Neural cell (in vitro differentiated cells): ENCODE results near the gene LIX1L. TPM values are rescaled to one million over a fixed set of nuclear protein-coding genes. Genes with fewer than 3 reads are reported as not detected.

Source experiments
- H2AFZ ChIP-seq: fragments of 200-600, 300-800 bp; sonication (generic), shearing (Covaris generic); 2 replicates; pipeline ENCODE4 v1.6.0; 2014; ENCODE audit warnings: low read depth, mild to moderate bottlenecking, antibody characterized with exemption, low read length, moderate library complexity
- H3F3A ChIP-seq: fragments of 200-600 bp; shearing (Covaris generic); 2 replicates; pipeline ENCODE4 v1.6.1; 2016; ENCODE audit warnings: mild to moderate bottlenecking, moderate library complexity, mixed read lengths, antibody characterized with exemption, low read length; ENCODE audit not compliant: insufficient read depth, poor library complexity, severe bottlenecking
- H3K27ac ChIP-seq: fragments of 200-600, 300-800 bp; sonication (generic), shearing (Covaris generic); 2 replicates; pipeline ENCODE4 v1.5.1; 2014; ENCODE audit warnings: mild to moderate bottlenecking, low read length, moderate library complexity
- H3K27me3 ChIP-seq: fragments of 300-800, 200-600 bp; sonication (generic), shearing (Covaris generic); 2 replicates; pipeline ENCODE4 v1.6.0; 2014; ENCODE audit warnings: mild to moderate bottlenecking, low read depth, low read length, moderate library complexity; ENCODE audit not compliant: insufficient read depth
- H3K36me3 ChIP-seq: fragments of 300-800, 200-600 bp; sonication (generic), shearing (Covaris generic); 2 replicates; pipeline ENCODE4 v1.5.1; 2014; ENCODE audit warnings: mild to moderate bottlenecking, antibody characterized with exemption, low read length, moderate library complexity; ENCODE audit not compliant: insufficient read depth
- H3K4me2 ChIP-seq: fragments of 300-800, 200-600 bp; sonication (generic), shearing (Covaris generic); 2 replicates; pipeline ENCODE4 v1.6.0; 2014; ENCODE audit warnings: mild to moderate bottlenecking, low read length
- H3K4me3 ChIP-seq: fragments of 300-800, 200-600 bp; sonication (generic), shearing (Covaris generic); 2 replicates; pipeline ENCODE4 v1.5.1; 2014; ENCODE audit warnings: mild to moderate bottlenecking, low read length, moderate library complexity
- H3K79me2 ChIP-seq: fragments of 200-600 bp; shearing (Covaris generic); replicated peaks from 2 replicates; pipeline ENCODE4 v1.6.0; 2014; ENCODE audit warnings: mild to moderate bottlenecking, low read length, moderate library complexity; ENCODE audit not compliant: insufficient read depth
- H3K9ac ChIP-seq: fragments of 300-800, 200-600 bp; sonication (generic), shearing (Covaris generic); 2 replicates; pipeline ENCODE4 v1.6.1; 2016; ENCODE audit warnings: mild to moderate bottlenecking, low read length, mixed read lengths
- H3K9me2 ChIP-seq: fragments of 200-600 bp; shearing (Covaris generic); 2 replicates; pipeline ENCODE4 v1.6.1; 2016; ENCODE audit warnings: mild to moderate bottlenecking, low read length, mixed read lengths; ENCODE audit not compliant: insufficient read depth
- H3K9me3 ChIP-seq: fragments of 200-600, 300-800 bp; sonication (generic), shearing (Covaris generic); 2 replicates; pipeline ENCODE4 v1.6.1; 2016; ENCODE audit warnings: mild to moderate bottlenecking, mixed run types, low read length, moderate library complexity, mixed read lengths
- H4K20me1 ChIP-seq: fragments of 200-600 bp; shearing (Covaris generic); 2 replicates; pipeline ENCODE4 v1.6.1; 2016; ENCODE audit warnings: mild to moderate bottlenecking, mixed run types; ENCODE audit not compliant: insufficient read depth
- EP300 ChIP-seq: fragments of 450-650 bp; conservative IDR thresholded peaks from 2 replicates; pipeline ENCODE4 v1.6.1; 2014; ENCODE audit warnings: antibody characterized with exemption, mild to moderate bottlenecking, moderate library complexity; ENCODE audit not compliant: poor library complexity, severe bottlenecking
- EZH2 ChIP-seq: fragments of 200-600, 300-800 bp; shearing (Covaris generic), sonication (generic); IDR thresholded peaks from 2 replicates; pipeline ENCODE4 v1.6.1; 2014; ENCODE audit warnings: antibody characterized with exemption, low read length, borderline replicate concordance, mild to moderate bottlenecking; ENCODE audit not compliant: insufficient read depth, poor library complexity, severe bottlenecking
- MXI1 ChIP-seq: fragments of 450-650 bp; conservative IDR thresholded peaks from 2 replicates; pipeline ENCODE4 v1.6.1; 2014; ENCODE audit warnings: antibody characterized with exemption, mild to moderate bottlenecking; ENCODE audit not compliant: poor library complexity, severe bottlenecking
- POLR2AphosphoS5 ChIP-seq: IDR thresholded peaks from 2 replicates; pipeline ENCODE4 v1.6.1; 2012
- RAD21 ChIP-seq: fragments of 450-650 bp; conservative IDR thresholded peaks from 2 replicates; pipeline ENCODE4 v1.6.1; 2014; ENCODE audit warnings: antibody characterized with exemption, mild to moderate bottlenecking, moderate library complexity
- SMC3 ChIP-seq: fragments of 450-650 bp; conservative IDR thresholded peaks from 2 replicates; pipeline ENCODE4 v1.6.1; 2014; ENCODE audit warnings: antibody characterized with exemption, mild to moderate bottlenecking, moderate library complexity; ENCODE audit not compliant: poor library complexity
- TAF1 ChIP-seq: IDR thresholded peaks from 2 replicates; pipeline ENCODE4 v1.6.1; 2012; ENCODE audit warnings: low read depth
- polyA plus RNA-seq: library from polyadenylated mRNA; depleted of rRNA; stranded (reverse); fragments of >200 nt; gene quantifications from 2 replicates; pipeline ENCODE4 v1.2.3, GENCODE V29; 2014
- TF ChIP-seq, protein P1 (sequence below): fragments of 450-650 bp; IDR thresholded peaks from 2 replicates; pipeline ENCODE4 v1.5.1; 2014; ENCODE audit warnings: antibody characterized with exemption, mild to moderate bottlenecking, moderate library complexity; ENCODE audit not compliant: poor library complexity, severe bottlenecking
- TF ChIP-seq, protein P2 (sequence below): IDR thresholded peaks from 2 replicates; pipeline ENCODE4 v1.6.1; 2012; ENCODE audit warnings: borderline replicate concordance

Gene LIX1L
- polyA plus RNA-seq, 1 donor from 2014 or later = 17.0 TPM

DNA sequence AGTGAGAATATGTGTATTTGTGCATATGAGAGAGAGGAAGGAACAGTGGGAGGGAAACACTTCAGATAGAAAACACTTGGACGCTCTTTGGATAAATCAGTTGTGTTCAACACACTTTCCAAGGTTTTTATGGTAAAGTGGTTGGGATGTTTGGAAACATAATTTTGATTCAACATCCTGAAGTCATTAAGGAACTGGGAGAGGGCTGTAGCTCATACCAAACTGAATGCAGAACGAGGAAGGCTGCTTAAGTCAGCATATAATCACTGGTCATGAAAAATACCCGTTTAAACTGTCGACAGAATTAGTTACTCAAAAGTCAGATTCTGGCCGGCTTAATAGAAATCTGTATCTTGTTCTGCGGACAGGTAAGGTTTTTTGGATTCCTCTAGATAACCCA lies 14.9 kb downstream of the LIX1L start:
- no peak overlapping the region for H3K4me2 ChIP-seq
- no peaks in the 10 kb centered on the region for H4K20me1 ChIP-seq
- H3K9me2 ChIP-seq = no peaks in the 10 kb centered on the region
- no peak overlapping the region for H3K27ac ChIP-seq
- no peaks in the 10 kb centered on the region for H3F3A ChIP-seq
- H3K9me3 ChIP-seq = no peaks in the 10 kb centered on the region
- no peaks in the 10 kb centered on the region for H3K27me3 ChIP-seq
- H3K79me2 ChIP-seq = no peaks in the 10 kb centered on the region
- no peak overlapping the region for H2AFZ ChIP-seq
- H3K36me3 ChIP-seq = no peaks in the 10 kb centered on the region
- H3K9ac ChIP-seq = no peak overlapping the region
- H3K4me3 ChIP-seq = no peak overlapping the region
- TF ChIP-seq EZH2 = no peak
- TF ChIP-seq, protein P1, sequence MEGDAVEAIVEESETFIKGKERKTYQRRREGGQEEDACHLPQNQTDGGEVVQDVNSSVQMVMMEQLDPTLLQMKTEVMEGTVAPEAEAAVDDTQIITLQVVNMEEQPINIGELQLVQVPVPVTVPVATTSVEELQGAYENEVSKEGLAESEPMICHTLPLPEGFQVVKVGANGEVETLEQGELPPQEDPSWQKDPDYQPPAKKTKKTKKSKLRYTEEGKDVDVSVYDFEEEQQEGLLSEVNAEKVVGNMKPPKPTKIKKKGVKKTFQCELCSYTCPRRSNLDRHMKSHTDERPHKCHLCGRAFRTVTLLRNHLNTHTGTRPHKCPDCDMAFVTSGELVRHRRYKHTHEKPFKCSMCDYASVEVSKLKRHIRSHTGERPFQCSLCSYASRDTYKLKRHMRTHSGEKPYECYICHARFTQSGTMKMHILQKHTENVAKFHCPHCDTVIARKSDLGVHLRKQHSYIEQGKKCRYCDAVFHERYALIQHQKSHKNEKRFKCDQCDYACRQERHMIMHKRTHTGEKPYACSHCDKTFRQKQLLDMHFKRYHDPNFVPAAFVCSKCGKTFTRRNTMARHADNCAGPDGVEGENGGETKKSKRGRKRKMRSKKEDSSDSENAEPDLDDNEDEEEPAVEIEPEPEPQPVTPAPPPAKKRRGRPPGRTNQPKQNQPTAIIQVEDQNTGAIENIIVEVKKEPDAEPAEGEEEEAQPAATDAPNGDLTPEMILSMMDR = no peak
- no peak for TF ChIP-seq EP300
- TF ChIP-seq SMC3 = no peak
- TF ChIP-seq MXI1 = no peak
- TF ChIP-seq, protein P2, sequence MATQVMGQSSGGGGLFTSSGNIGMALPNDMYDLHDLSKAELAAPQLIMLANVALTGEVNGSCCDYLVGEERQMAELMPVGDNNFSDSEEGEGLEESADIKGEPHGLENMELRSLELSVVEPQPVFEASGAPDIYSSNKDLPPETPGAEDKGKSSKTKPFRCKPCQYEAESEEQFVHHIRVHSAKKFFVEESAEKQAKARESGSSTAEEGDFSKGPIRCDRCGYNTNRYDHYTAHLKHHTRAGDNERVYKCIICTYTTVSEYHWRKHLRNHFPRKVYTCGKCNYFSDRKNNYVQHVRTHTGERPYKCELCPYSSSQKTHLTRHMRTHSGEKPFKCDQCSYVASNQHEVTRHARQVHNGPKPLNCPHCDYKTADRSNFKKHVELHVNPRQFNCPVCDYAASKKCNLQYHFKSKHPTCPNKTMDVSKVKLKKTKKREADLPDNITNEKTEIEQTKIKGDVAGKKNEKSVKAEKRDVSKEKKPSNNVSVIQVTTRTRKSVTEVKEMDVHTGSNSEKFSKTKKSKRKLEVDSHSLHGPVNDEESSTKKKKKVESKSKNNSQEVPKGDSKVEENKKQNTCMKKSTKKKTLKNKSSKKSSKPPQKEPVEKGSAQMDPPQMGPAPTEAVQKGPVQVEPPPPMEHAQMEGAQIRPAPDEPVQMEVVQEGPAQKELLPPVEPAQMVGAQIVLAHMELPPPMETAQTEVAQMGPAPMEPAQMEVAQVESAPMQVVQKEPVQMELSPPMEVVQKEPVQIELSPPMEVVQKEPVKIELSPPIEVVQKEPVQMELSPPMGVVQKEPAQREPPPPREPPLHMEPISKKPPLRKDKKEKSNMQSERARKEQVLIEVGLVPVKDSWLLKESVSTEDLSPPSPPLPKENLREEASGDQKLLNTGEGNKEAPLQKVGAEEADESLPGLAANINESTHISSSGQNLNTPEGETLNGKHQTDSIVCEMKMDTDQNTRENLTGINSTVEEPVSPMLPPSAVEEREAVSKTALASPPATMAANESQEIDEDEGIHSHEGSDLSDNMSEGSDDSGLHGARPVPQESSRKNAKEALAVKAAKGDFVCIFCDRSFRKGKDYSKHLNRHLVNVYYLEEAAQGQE = no peak
- no peak for TF ChIP-seq RAD21

DNA sequence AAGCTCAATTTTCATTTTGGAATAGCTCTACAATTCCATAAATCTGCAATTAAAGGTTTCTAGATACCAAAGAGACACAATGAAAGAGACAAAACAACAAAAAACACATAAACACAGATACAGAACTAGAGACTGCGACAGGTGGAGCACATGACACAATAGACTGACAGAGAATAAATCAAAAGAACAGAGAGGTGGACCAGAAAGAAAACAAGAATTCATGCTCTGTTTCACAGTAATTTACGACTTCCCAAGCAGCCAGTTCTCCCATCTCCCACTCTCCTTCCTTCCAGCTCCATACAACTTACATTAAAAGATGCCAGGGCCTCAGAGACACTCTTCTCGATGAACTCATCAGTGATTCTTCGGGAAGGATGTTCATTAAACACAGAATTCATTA lies 15.4 kb downstream of the LIX1L start:
- H2AFZ ChIP-seq = no peak overlapping the region
- H3K4me3 ChIP-seq = no peak overlapping the region
- no peaks in the 10 kb centered on the region for H3K9me2 ChIP-seq
- H3K36me3 ChIP-seq = no peaks in the 10 kb centered on the region
- no peak overlapping the region for H3K4me2 ChIP-seq
- H4K20me1 ChIP-seq = no peaks in the 10 kb centered on the region
- TF ChIP-seq POLR2AphosphoS5 = no peak
- TF ChIP-seq, protein P1 = no peak
- TF ChIP-seq RAD21 = no peak
- no peak for TF ChIP-seq SMC3
- no peak for TF ChIP-seq MXI1
- TF ChIP-seq EP300 = no peak
- TF ChIP-seq, protein P2 = no peak
- TF ChIP-seq EZH2 = no peak
- no peak for TF ChIP-seq TAF1
- H3K27ac ChIP-seq = no peak overlapping the region
- H3K79me2 ChIP-seq = no peaks in the 10 kb centered on the region
- no peaks in the 10 kb centered on the region for H3K27me3 ChIP-seq
- H3K9ac ChIP-seq = no peak overlapping the region
- no peaks in the 10 kb centered on the region for H3F3A ChIP-seq
- H3K9me3 ChIP-seq = no peaks in the 10 kb centered on the region
